SK-N-DZ (cell line): Measurements from ENCODE around the gene ATP1A1.
A peak's percentile ranks its signal among the peaks of the same experiment; 100 is the strongest.

Experiments
- DNase-seq: peaks from one replicate; pipeline ENCODE4 v3.0.0-alpha.2; 2015; ENCODE audit warnings: low spot score
- small RNA-seq, 2 experiments: library from RNA; depleted of rRNA; stranded (forward); fragments of <200 nt; gene quantifications; one replicate each; pipeline ENCODE3, GENCODE V24; 2014

ATP1A1 gene

GRCh38 chr1:116435806-116436610, 63.0 kb downstream of the ATP1A1 start:
- no peak for DNase-seq

- DNase-seq, result peak; percentile 23
These were observed 63.5 kb downstream of the ATP1A1 start for GRCh38 chr1:116436611-116436970.

GRCh38 chr1:116439701-116440100, 66.7 kb downstream of the ATP1A1 start:
- no peak for DNase-seq

GRCh38 chr1:116440731-116441130, 67.7 kb downstream of the ATP1A1 start:
- DNase-seq, result no peak

GRCh38 chr1:116445534-116445933, 72.5 kb downstream of the ATP1A1 start:
- DNase-seq, result no peak

GRCh38 chr1:116446686-116447085, 73.6 kb downstream of the ATP1A1 start:
- no peak for DNase-seq

- DNase-seq, result no peak
These were observed 75.8 kb downstream of the ATP1A1 start for GRCh38 chr1:116448785-116449385.

DNA sequence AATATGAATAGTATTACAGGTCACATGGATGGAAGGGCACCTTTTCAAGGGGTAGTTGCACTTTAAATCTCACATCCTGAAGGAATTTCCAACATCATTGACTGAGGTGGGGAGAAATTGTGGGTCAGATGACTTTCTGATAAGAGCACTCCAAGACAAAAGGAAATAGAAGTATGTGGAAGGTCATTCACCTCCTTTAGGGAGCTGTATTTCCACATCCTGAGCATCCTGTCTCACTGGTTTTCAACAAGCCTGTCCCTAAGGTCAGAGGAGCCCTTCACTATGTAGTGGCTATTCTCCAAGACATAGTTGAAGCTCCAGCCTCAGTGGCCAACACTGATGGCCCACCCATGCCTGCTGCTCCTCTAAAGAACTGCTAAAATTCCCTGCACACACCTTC, 76.5 kb downstream of the ATP1A1 start:
- no peak for DNase-seq

DNA sequence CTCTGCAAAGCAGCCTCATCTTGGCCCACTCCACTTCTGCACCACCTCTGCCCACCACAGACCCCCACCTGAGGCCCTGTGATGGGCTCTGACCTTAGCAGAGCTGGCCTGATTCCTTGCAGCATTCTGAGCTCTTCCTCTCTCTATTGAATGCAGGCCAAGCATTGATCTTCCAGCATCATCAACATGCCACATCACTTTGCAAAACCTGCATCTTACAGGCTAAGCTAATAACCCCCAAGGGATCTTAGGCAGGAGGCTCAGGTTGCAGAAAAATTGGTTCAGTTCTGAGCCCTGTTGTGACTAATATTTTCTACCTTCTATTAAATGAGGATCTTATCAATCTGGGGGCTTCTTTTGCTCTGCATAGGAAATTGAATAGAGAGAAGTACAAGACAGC, 78.7 kb downstream of the ATP1A1 start:
- DNase-seq, result no peak

GRCh38 chr1:116453481-116453880, 80.4 kb downstream of the ATP1A1 start:
- DNase-seq, result no peak

DNA sequence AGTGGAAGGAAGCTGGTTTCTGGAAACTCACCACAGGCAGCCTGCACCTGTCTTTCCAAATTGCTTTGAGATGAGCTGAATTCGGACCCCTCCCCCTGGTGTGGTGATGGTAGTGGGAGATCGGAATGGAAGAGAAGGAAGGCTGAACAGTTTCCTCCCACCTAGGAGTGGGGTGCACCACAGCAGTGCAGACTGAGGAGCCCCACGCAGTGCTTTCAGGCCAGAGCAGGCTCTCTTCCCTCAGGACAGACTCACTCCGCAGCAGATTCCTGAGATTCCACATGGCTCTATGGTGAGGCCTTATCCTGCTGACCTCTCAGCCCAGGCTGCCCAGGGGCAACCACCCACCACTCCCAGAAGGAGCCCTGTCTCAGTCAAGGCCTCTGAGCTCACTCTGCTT, 80.9 kb downstream of the ATP1A1 start:
- DNase-seq, result no peak

Small RNA genes within 50 kb of the gene (small RNA-seq; reads per million reads assigned to genes)
- gene RF00019 (0 reads per million in 2 experiments), gene RNU6-817P (0 reads per million in 2 experiments)
